ENCODE results near the gene NRXN3. TPM values are rescaled to one million over a fixed set of nuclear protein-coding genes. Genes with fewer than 3 reads are reported as not detected.

NRXN3 gene
- total and polyA plus RNA-seq, 2 donors (not counting 1 experiment from before 2014, with no cell fraction given): 0.83 to 34.6 TPM

- H3K4me1 ChIP-seq (ENCODE audit: control insufficient read depth, extremely low read depth, insufficient read depth, low read length): peaks cover 3% of the 10 kb centered on the region
- no peaks in the 10 kb centered on the region for H3K9me3 ChIP-seq (ENCODE audit: control insufficient read depth, insufficient read depth, low read depth, low read length)
- H3K9ac ChIP-seq (ENCODE audit: insufficient read depth, low read length): no peak overlapping the region
- no peak overlapping the region for H3K4me3 ChIP-seq (replicated peaks in 1 of 4; ENCODE audit: control extremely low read depth in 1 of 4, insufficient read depth in 1 of 4, low read depth in 3 of 4, low read length in 4 of 4)
- no peaks in the 10 kb centered on the region for H3K27me3 ChIP-seq (ENCODE audit: control insufficient read depth, insufficient read depth, low read length)
- no peak overlapping the region for H2AFZ ChIP-seq (ENCODE audit: low read length)
- H3K36me3 ChIP-seq (ENCODE audit: control insufficient read depth, insufficient read depth, low read length): no peaks in the 10 kb centered on the region
- no peaks in the 10 kb centered on the region for H3K79me2 ChIP-seq (ENCODE audit: control insufficient read depth, insufficient read depth, low read length)
- H4K20me1 ChIP-seq (ENCODE audit: control insufficient read depth, extremely low read depth, insufficient read depth, low read length): no peaks in the 10 kb centered on the region
- no peak overlapping the region for H3K27ac ChIP-seq (ENCODE audit: insufficient read depth, low read length)
- H3K4me2 ChIP-seq (ENCODE audit: extremely low read depth, insufficient read depth, low read length): no peak overlapping the region
- no peak for DNase-seq (ENCODE audit: low read depth in 2 of 2)
- TF ChIP-seq EZH2 (IDR thresholded peaks at IDR 0.05; ENCODE audit: low read length, missing control alignments) (no peak), CTCF (conservative IDR thresholded peaks at IDR 0.05 in 1 of 2, IDR thresholded peaks at IDR 0.05 in 1 of 2; ENCODE audit: low read depth in 1 of 2, low read length in 2 of 2) (no peak)
These were observed 1564.0 kb downstream of the NRXN3 start for GRCh38 chr14:79734151-79734550.

- Histone ChIP-seq H3K9ac (ENCODE audit: insufficient read depth, low read length) (no peak overlapping the region), H2AFZ (ENCODE audit: low read length) (no peak overlapping the region), H3K4me2 (ENCODE audit: extremely low read depth, insufficient read depth, low read length) (no peak overlapping the region), H3K4me3 (replicated peaks in 1 of 4; ENCODE audit: control extremely low read depth in 1 of 4, insufficient read depth in 1 of 4, low read depth in 3 of 4, low read length in 4 of 4) (no peak overlapping the region), H3K27me3 (ENCODE audit: control insufficient read depth, insufficient read depth, low read length) (no peaks in the 10 kb centered on the region), H3K27ac (ENCODE audit: insufficient read depth, low read length) (no peak overlapping the region), H3K36me3 (ENCODE audit: control insufficient read depth, insufficient read depth, low read length) (no peaks in the 10 kb centered on the region), H3K79me2 (ENCODE audit: control insufficient read depth, insufficient read depth, low read length) (no peaks in the 10 kb centered on the region), H3K4me1 (ENCODE audit: control insufficient read depth, extremely low read depth, insufficient read depth, low read length) (peaks cover 3% of the 10 kb centered on the region), H4K20me1 (ENCODE audit: control insufficient read depth, extremely low read depth, insufficient read depth, low read length) (no peaks in the 10 kb centered on the region), H3K9me3 (ENCODE audit: control insufficient read depth, insufficient read depth, low read depth, low read length) (no peaks in the 10 kb centered on the region)
- no peak for DNase-seq (ENCODE audit: low read depth in 2 of 2)
- TF ChIP-seq EZH2 (IDR thresholded peaks at IDR 0.05; ENCODE audit: low read length, missing control alignments): no peak
- no peak for TF ChIP-seq CTCF (conservative IDR thresholded peaks at IDR 0.05 in 1 of 2, IDR thresholded peaks at IDR 0.05 in 1 of 2; ENCODE audit: low read depth in 1 of 2, low read length in 2 of 2)
These were observed 1564.5 kb downstream of the NRXN3 start for GRCh38 chr14:79734656-79735055.

- DNase-seq (ENCODE audit: low read depth in 2 of 2): no peak
- no peaks in the 10 kb centered on the region for H3K27me3 ChIP-seq (ENCODE audit: control insufficient read depth, insufficient read depth, low read length)
- no peaks in the 10 kb centered on the region for H3K79me2 ChIP-seq (ENCODE audit: control insufficient read depth, insufficient read depth, low read length)
- H3K9me3 ChIP-seq (ENCODE audit: control insufficient read depth, insufficient read depth, low read depth, low read length): no peaks in the 10 kb centered on the region
- H3K4me2 ChIP-seq (ENCODE audit: extremely low read depth, insufficient read depth, low read length): no peak overlapping the region
- no peak overlapping the region for H2AFZ ChIP-seq (ENCODE audit: low read length)
- TF ChIP-seq CTCF (conservative IDR thresholded peaks at IDR 0.05 in 1 of 2, IDR thresholded peaks at IDR 0.05 in 1 of 2; ENCODE audit: low read depth in 1 of 2, low read length in 2 of 2) (no peak), EZH2 (IDR thresholded peaks at IDR 0.05; ENCODE audit: low read length, missing control alignments) (no peak)
- H3K4me3 ChIP-seq (replicated peaks in 1 of 4; ENCODE audit: control extremely low read depth in 1 of 4, insufficient read depth in 1 of 4, low read depth in 3 of 4, low read length in 4 of 4): no peak overlapping the region
- H3K4me1 ChIP-seq (ENCODE audit: control insufficient read depth, extremely low read depth, insufficient read depth, low read length): peaks cover 3% of the 10 kb centered on the region
- no peak overlapping the region for H3K9ac ChIP-seq (ENCODE audit: insufficient read depth, low read length)
- H3K36me3 ChIP-seq (ENCODE audit: control insufficient read depth, insufficient read depth, low read length): no peaks in the 10 kb centered on the region
- no peak overlapping the region for H3K27ac ChIP-seq (ENCODE audit: insufficient read depth, low read length)
- no peaks in the 10 kb centered on the region for H4K20me1 ChIP-seq (ENCODE audit: control insufficient read depth, extremely low read depth, insufficient read depth, low read length)
These were observed 1564.9 kb downstream of the NRXN3 start for GRCh38 chr14:79735121-79735520.

All from fibroblast of lung (primary cell).